CD4-positive, CD25-positive, alpha-beta regulatory T cell (primary cell): ENCODE data around the gene DISC1. TPM values are rescaled to one million over a fixed set of nuclear protein-coding genes. Genes with fewer than 3 reads are reported as not detected.

Experiments
- ATAC-seq, 2 donors: fragments of 150-1000 bp; cut with Tn5 transposase; one replicate each; pipeline ENCODE4 v1.10.0; 2021; ENCODE audit warnings: low read depth in 2 of 2, moderate number of reproducible peaks in 2 of 2, moderate library complexity in 1 of 2
- DNase-seq, 3 donors: peaks; one replicate each; pipeline versions ENCODE4 v3.0.0 to v3.0.0-alpha.2; 2012 to 2022; ENCODE audit warnings: mixed read lengths in 1 of 3
- H3K27ac ChIP-seq: one replicate; pipeline ENCODE4 v1.7.0; 2013; ENCODE audit warnings: mild to moderate bottlenecking, low read length; ENCODE audit not compliant: insufficient read depth, poor library complexity, severe bottlenecking
- H3K27me3 ChIP-seq: one replicate; pipeline ENCODE4 v1.7.0; 2013; ENCODE audit warnings: low read length; ENCODE audit not compliant: control insufficient read depth, insufficient read depth
- H3K36me3 ChIP-seq: one replicate; pipeline ENCODE4 v1.7.0; 2013; ENCODE audit warnings: mild to moderate bottlenecking, low read length, moderate library complexity; ENCODE audit not compliant: control insufficient read depth, insufficient read depth
- H3K4me1 ChIP-seq: 2 replicates; pipeline ENCODE4 v1.7.0; 2013; ENCODE audit warnings: mild to moderate bottlenecking, low read length; ENCODE audit not compliant: insufficient read depth, control insufficient read depth, poor library complexity, severe bottlenecking
- H3K4me3 ChIP-seq: one replicate; pipeline ENCODE4 v1.7.0; 2013; ENCODE audit warnings: low read depth, mild to moderate bottlenecking, low read length, moderate library complexity
- H3K9me3 ChIP-seq, 2 experiments: 1 replicate in 1 of 2; 2 replicates in 1 of 2; pipeline ENCODE4 v1.7.0; 2013; ENCODE audit warnings: low read length in 2 of 2, mild to moderate bottlenecking in 1 of 2, moderate library complexity in 1 of 2; ENCODE audit not compliant: control insufficient read depth in 2 of 2
- H3K27ac Mint-ChIP-seq, 3 donors: one replicate each; pipeline ENCODE4 v1.8.0; 2020 to 2022; ENCODE audit warnings: mild to moderate bottlenecking in 3 of 3, mixed read lengths in 3 of 3, moderate library complexity in 2 of 3
- H3K27me3 Mint-ChIP-seq: one replicate; pipeline ENCODE4 v1.8.0; 2022; ENCODE audit warnings: mild to moderate bottlenecking, mixed read lengths
- H3K36me3 Mint-ChIP-seq: one replicate; pipeline ENCODE4 v1.8.0; 2020; ENCODE audit warnings: mixed read lengths
- H3K4me1 Mint-ChIP-seq, 4 donors: one replicate each; pipeline ENCODE4 v1.8.0; 2020 to 2022; ENCODE audit warnings: mixed read lengths in 4 of 4, mild to moderate bottlenecking in 1 of 4
- H3K4me3 Mint-ChIP-seq, 4 donors: one replicate each; pipeline ENCODE4 v1.8.0; 2020 to 2022; ENCODE audit warnings: mild to moderate bottlenecking in 4 of 4, mixed read lengths in 4 of 4, moderate library complexity in 3 of 4
- H3K9me3 Mint-ChIP-seq, 7 donors: one replicate each; pipeline ENCODE4 v1.8.0; 2020 to 2022; ENCODE audit warnings: mixed read lengths in 7 of 7, mild to moderate bottlenecking in 3 of 7, moderate library complexity in 2 of 7
- polyA plus RNA-seq, 4 donors: library from polyadenylated mRNA; unstranded; fragments of 300-500 nt; fragmentation: Illumina TruSeq; gene quantifications; one replicate each; pipeline ENCODE4 v1.2.3, GENCODE V29; 2021
- total RNA-seq: library from RNA; stranded (reverse); gene quantifications from one replicate; pipeline ENCODE4 v1.2.3, GENCODE V29; 2022

The DISC1 gene
- total and polyA plus RNA-seq, 5 donors from 2014 or later, result 0.78 to 25.5 (median 2.5) TPM

- H3K4me3 Mint-ChIP-seq, result no peak overlapping the region
- ATAC-seq (no peak), DNase-seq (no peak)
- Histone ChIP-seq H3K27ac (no peak overlapping the region), H3K9me3 (no peaks in the 10 kb centered on the region), H3K4me1 (no peaks in the 10 kb centered on the region), H3K4me3 (no peak overlapping the region), H3K36me3 (no peaks in the 10 kb centered on the region), H3K27me3 (no peaks in the 10 kb centered on the region)
- H3K36me3 Mint-ChIP-seq, result peaks cover 29% of the 10 kb centered on the region
- H3K9me3 Mint-ChIP-seq, result peaks cover 0 to 1% (median 0%) of the 10 kb centered on the region in 7 donors
- no peaks in the 10 kb centered on the region for H3K27me3 Mint-ChIP-seq
- H3K27ac Mint-ChIP-seq, result no peak overlapping the region
- H3K4me1 Mint-ChIP-seq, result peaks cover 0 to 9% (median 0%) of the 10 kb centered on the region in 4 donors
Measured at GRCh38 chr1:231828182-231828920, 201.8 kb downstream of the DISC1 start.

GRCh38 chr1:231829332-231829731 is 202.7 kb downstream of the DISC1 start:
- Mint-ChIP-seq H3K9me3 (peaks cover 0 to 1% (median 0%) of the 10 kb centered on the region in 7 donors), H3K36me3 (peaks cover 25% of the 10 kb centered on the region), H3K27ac (no peak overlapping the region), H3K4me3 (no peak overlapping the region), H3K27me3 (no peaks in the 10 kb centered on the region), H3K4me1 (peaks cover 0 to 9% (median 0%) of the 10 kb centered on the region in 4 donors)
- Histone ChIP-seq H3K36me3 (no peaks in the 10 kb centered on the region), H3K27ac (no peak overlapping the region), H3K9me3 (no peaks in the 10 kb centered on the region), H3K4me1 (no peaks in the 10 kb centered on the region), H3K27me3 (no peaks in the 10 kb centered on the region), H3K4me3 (no peak overlapping the region)
- ATAC-seq (no peak), DNase-seq (no peak)

GRCh38 chr1:231836227-231836893 is 209.8 kb downstream of the DISC1 start:
- no peak overlapping the region for H3K27ac Mint-ChIP-seq
- H3K27ac ChIP-seq, result no peak overlapping the region

GRCh38 chr1:231838521-231838920 is 211.9 kb downstream of the DISC1 start:
- Histone ChIP-seq H3K4me1 (no peaks in the 10 kb centered on the region), H3K9me3 (no peaks in the 10 kb centered on the region), H3K4me3 (no peak overlapping the region), H3K36me3 (no peaks in the 10 kb centered on the region), H3K27ac (no peak overlapping the region), H3K27me3 (no peaks in the 10 kb centered on the region)
- no peak overlapping the region for H3K27ac Mint-ChIP-seq
- no peak overlapping the region for H3K4me3 Mint-ChIP-seq
- ATAC-seq, result no peak
- H3K4me1 Mint-ChIP-seq, result peaks cover under 1 to 13% (median 6%) of the 10 kb centered on the region in 4 donors
- peaks cover 0 to 2% (median 0%) of the 10 kb centered on the region in 7 donors for H3K9me3 Mint-ChIP-seq
- H3K36me3 Mint-ChIP-seq, result no peaks in the 10 kb centered on the region
- no peaks in the 10 kb centered on the region for H3K27me3 Mint-ChIP-seq
- DNase-seq, result no peak

More at GRCh38 chr1:231836227-231836893, 209.8 kb downstream of the DISC1 start:
- DNase-seq (no peak), ATAC-seq (no peak)
- Histone ChIP-seq H3K36me3 (no peaks in the 10 kb centered on the region), H3K4me1 (no peaks in the 10 kb centered on the region), H3K9me3 (no peaks in the 10 kb centered on the region), H3K27me3 (no peaks in the 10 kb centered on the region), H3K4me3 (no peak overlapping the region)
- Mint-ChIP-seq H3K27me3 (no peaks in the 10 kb centered on the region), H3K4me1 (peaks cover 0 to 7% (median under 1%) of the 10 kb centered on the region in 4 donors), H3K4me3 (no peak overlapping the region), H3K9me3 (peaks cover 0 to 2% (median 0%) of the 10 kb centered on the region in 7 donors), H3K36me3 (no peaks in the 10 kb centered on the region)

GRCh38 chr1:231839999-231840398 is 213.4 kb downstream of the DISC1 start:
- H3K36me3 ChIP-seq, result no peaks in the 10 kb centered on the region
- peaks cover 7 to 19% (median 15%) of the 10 kb centered on the region in 4 donors for H3K4me1 Mint-ChIP-seq

GRCh38 chr1:231841616-231842344 is 215.2 kb downstream of the DISC1 start:
- H3K27me3 ChIP-seq, result no peaks in the 10 kb centered on the region
- no peaks in the 10 kb centered on the region for H3K9me3 Mint-ChIP-seq
- no peaks in the 10 kb centered on the region for H3K27me3 Mint-ChIP-seq
- H3K36me3 ChIP-seq, result no peaks in the 10 kb centered on the region
- H3K4me1 ChIP-seq, result peaks cover 5% of the 10 kb centered on the region
- peaks cover 9 to 24% (median 17%) of the 10 kb centered on the region in 4 donors for H3K4me1 Mint-ChIP-seq
- ATAC-seq (no peak), DNase-seq (no peak)
- no peak overlapping the region for H3K4me3 ChIP-seq
- no peak overlapping the region for H3K27ac ChIP-seq
- H3K9me3 ChIP-seq, result no peaks in the 10 kb centered on the region
- H3K4me3 Mint-ChIP-seq, result no peak overlapping the region
- H3K36me3 Mint-ChIP-seq, result no peaks in the 10 kb centered on the region
- no peak overlapping the region for H3K27ac Mint-ChIP-seq

More at GRCh38 chr1:231839999-231840398, 213.4 kb downstream of the DISC1 start:
- no peak for DNase-seq
- no peaks in the 10 kb centered on the region for H3K27me3 Mint-ChIP-seq
- H3K27ac Mint-ChIP-seq, result no peak overlapping the region
- no peaks in the 10 kb centered on the region for H3K36me3 Mint-ChIP-seq
- no peak for ATAC-seq
- Histone ChIP-seq H3K27ac (no peak overlapping the region), H3K4me3 (no peak overlapping the region), H3K9me3 (no peaks in the 10 kb centered on the region), H3K4me1 (peaks cover 3% of the 10 kb centered on the region), H3K27me3 (no peaks in the 10 kb centered on the region)
- H3K9me3 Mint-ChIP-seq, result no peaks in the 10 kb centered on the region
- H3K4me3 Mint-ChIP-seq, result no peak overlapping the region

- no peak overlapping the region for H3K4me3 Mint-ChIP-seq
- Histone ChIP-seq H3K27ac (no peak overlapping the region), H3K36me3 (no peaks in the 10 kb centered on the region), H3K4me3 (no peak overlapping the region), H3K27me3 (no peaks in the 10 kb centered on the region), H3K4me1 (peaks cover 5% of the 10 kb centered on the region), H3K9me3 (no peaks in the 10 kb centered on the region)
- no peak overlapping the region for H3K27ac Mint-ChIP-seq
- no peaks in the 10 kb centered on the region for H3K36me3 Mint-ChIP-seq
- no peaks in the 10 kb centered on the region for H3K27me3 Mint-ChIP-seq
- H3K9me3 Mint-ChIP-seq, result no peaks in the 10 kb centered on the region
- DNase-seq, result no peak
- peaks cover 9 to 24% (median 17%) of the 10 kb centered on the region in 4 donors for H3K4me1 Mint-ChIP-seq
- no peak for ATAC-seq
Measured at GRCh38 chr1:231842441-231842840, 215.9 kb downstream of the DISC1 start.
